H9 (cell line): ENCODE data around the gene PROCA1. TPM values are rescaled to one million over a fixed set of nuclear protein-coding genes. Genes with fewer than 3 reads are reported as not detected.

Experiments
- DNase-seq: peaks from one replicate; pipeline ENCODE4 v3.0.0-alpha.2; 2017
- H2AFZ ChIP-seq: one replicate; pipeline ENCODE4 v1.6.1; 2013; ENCODE audit warnings: mild to moderate bottlenecking, low read length, control low read depth, moderate library complexity
- H2AK5ac ChIP-seq: 2 replicates; pipeline ENCODE4 v1.6.1; 2013; ENCODE audit warnings: low read length, control low read depth, mixed read lengths; ENCODE audit not compliant: insufficient read length
- H2BK120ac ChIP-seq: one replicate; pipeline ENCODE4 v1.6.1; 2013; ENCODE audit warnings: low read depth, mild to moderate bottlenecking, low read length, control low read depth, inconsistent platforms; ENCODE audit not compliant: poor library complexity, severe bottlenecking
- H2BK12ac ChIP-seq: 2 replicates; pipeline ENCODE4 v1.6.1; 2013; ENCODE audit warnings: low read length, control low read depth, mixed read lengths, low read depth; ENCODE audit not compliant: insufficient read length
- H2BK15ac ChIP-seq: 2 replicates; pipeline ENCODE4 v1.6.1; 2013; ENCODE audit warnings: low read depth, low read length, control low read depth
- H2BK20ac ChIP-seq: one replicate; pipeline ENCODE4 v1.6.1; 2013; ENCODE audit warnings: low read depth, mild to moderate bottlenecking, low read length, control low read depth, inconsistent platforms; ENCODE audit not compliant: poor library complexity, severe bottlenecking
- H2BK5ac ChIP-seq: 2 replicates; pipeline ENCODE4 v1.6.1; 2013; ENCODE audit warnings: low read length, control low read depth, mixed read lengths; ENCODE audit not compliant: insufficient read length
- H3K14ac ChIP-seq: 2 replicates; pipeline ENCODE4 v1.6.1; 2013; ENCODE audit warnings: low read length, control low read depth; ENCODE audit not compliant: insufficient read depth
- H3K18ac ChIP-seq: 2 replicates; pipeline ENCODE4 v1.6.1; 2013; ENCODE audit warnings: low read depth, mild to moderate bottlenecking, mixed read lengths, low read length, control low read depth; ENCODE audit not compliant: insufficient read length
- H3K23ac ChIP-seq: 2 replicates; pipeline ENCODE4 v1.6.1; 2013; ENCODE audit warnings: low read length, control low read depth, mixed read lengths, low read depth; ENCODE audit not compliant: insufficient read length
- H3K23me2 ChIP-seq: 2 replicates; pipeline ENCODE4 v1.6.1; 2013; ENCODE audit warnings: low read depth, mild to moderate bottlenecking, mixed read lengths, low read length, control low read depth; ENCODE audit not compliant: insufficient read length, poor library complexity, severe bottlenecking
- H3K27ac ChIP-seq: 2 replicates; pipeline ENCODE4 v1.5.1; 2013; ENCODE audit warnings: low read length, control low read depth, mixed read lengths, low read depth; ENCODE audit not compliant: insufficient read length
- H3K27me3 ChIP-seq: 2 replicates; pipeline ENCODE4 v1.6.1; 2013; ENCODE audit warnings: low read length, control low read depth, inconsistent platforms; ENCODE audit not compliant: insufficient read depth
- H3K4ac ChIP-seq: 2 replicates; pipeline ENCODE4 v1.6.1; 2013; ENCODE audit warnings: low read depth, mild to moderate bottlenecking, control low read depth, inconsistent platforms, low read length, moderate library complexity
- H3K4me1 ChIP-seq: 2 replicates; pipeline ENCODE4 v1.6.1; 2013; ENCODE audit warnings: low read length, control low read depth, inconsistent platforms; ENCODE audit not compliant: insufficient read depth
- H3K4me2 ChIP-seq: 2 replicates; pipeline ENCODE4 v1.6.1; 2013; ENCODE audit warnings: low read length, control low read depth, mixed read lengths; ENCODE audit not compliant: insufficient read length, insufficient read depth
- H3K56ac ChIP-seq: 2 replicates; pipeline ENCODE4 v1.6.1; 2013; ENCODE audit warnings: low read depth, mild to moderate bottlenecking, mixed read lengths, low read length, control low read depth; ENCODE audit not compliant: insufficient read length
- H3K79me1 ChIP-seq: 2 replicates; pipeline ENCODE4 v1.6.1; 2013; ENCODE audit warnings: low read depth, mild to moderate bottlenecking, moderate library complexity, low read length, control low read depth, inconsistent platforms; ENCODE audit not compliant: insufficient read depth, poor library complexity, severe bottlenecking
- H3K79me2 ChIP-seq: 2 replicates; pipeline ENCODE4 v1.6.1; 2013; ENCODE audit warnings: low read length, control low read depth, inconsistent platforms; ENCODE audit not compliant: insufficient read depth
- H3K9ac ChIP-seq: 2 replicates; pipeline ENCODE4 v1.6.1; 2013; ENCODE audit warnings: low read length, control low read depth, mixed read lengths; ENCODE audit not compliant: insufficient read length; ENCODE audit errors: extremely low read depth
- H3K9me3 ChIP-seq: one replicate; pipeline ENCODE4 v1.6.1; 2013; ENCODE audit warnings: low read depth, low read length, inconsistent platforms; ENCODE audit not compliant: control insufficient read depth
- H3T11ph ChIP-seq: one replicate; pipeline ENCODE4 v1.6.1; 2013; ENCODE audit warnings: mild to moderate bottlenecking, low read length, control low read depth, inconsistent platforms
- H4K20me1 ChIP-seq: one replicate; pipeline ENCODE4 v1.6.1; 2013; ENCODE audit not compliant: control insufficient read depth, insufficient read length, insufficient read depth
- H4K5ac ChIP-seq: 2 replicates; pipeline ENCODE4 v1.6.1; 2013; ENCODE audit warnings: low read depth, mild to moderate bottlenecking, mixed read lengths, low read length, control low read depth; ENCODE audit not compliant: insufficient read length
- H4K8ac ChIP-seq: replicated peaks from 2 replicates; pipeline ENCODE4 v1.6.1; 2013; ENCODE audit warnings: low read length, control low read depth, mixed read lengths, low read depth; ENCODE audit not compliant: insufficient read length
- H4K91ac ChIP-seq: 2 replicates; pipeline ENCODE4 v1.6.1; 2013; ENCODE audit warnings: low read depth, mild to moderate bottlenecking, moderate library complexity, mixed read lengths, low read length, control low read depth; ENCODE audit not compliant: insufficient read length
- H3K27ac Mint-ChIP-seq, 3 experiments: 2 replicates in 2 of 3; 3 replicates in 1 of 3; pipeline ENCODE4 v1.8.0; 2020 to 2021; ENCODE audit warnings: mixed read lengths in 3 of 3, mild to moderate bottlenecking in 1 of 3, moderate library complexity in 1 of 3
- H3K27me3 Mint-ChIP-seq: 2 replicates; pipeline ENCODE4 v1.8.0; 2021; ENCODE audit warnings: low read depth, mild to moderate bottlenecking, moderate library complexity, mixed read lengths
- H3K36me3 Mint-ChIP-seq, 3 experiments: 2 replicates in 2 of 3; 3 replicates in 1 of 3; pipeline ENCODE4 v1.8.0; 2020 to 2021; ENCODE audit warnings: low read depth in 3 of 3, mixed read lengths in 3 of 3; ENCODE audit not compliant: insufficient read depth in 1 of 3
- H3K4me1 Mint-ChIP-seq, 2 experiments: 2 replicates each; pipeline ENCODE4 v1.8.0; 2020; ENCODE audit warnings: mixed read lengths in 2 of 2
- H3K4me3 Mint-ChIP-seq, 2 experiments: 2 replicates in 1 of 2; 3 replicates in 1 of 2; pipeline ENCODE4 v1.8.0; 2020 to 2021; ENCODE audit warnings: mild to moderate bottlenecking in 2 of 2, mixed read lengths in 2 of 2, moderate library complexity in 1 of 2
- H3K9me3 Mint-ChIP-seq, 2 experiments: 2 replicates in 1 of 2; 3 replicates in 1 of 2; pipeline ENCODE4 v1.8.0; 2020; ENCODE audit warnings: mild to moderate bottlenecking in 2 of 2, mixed read lengths in 2 of 2, moderate library complexity in 1 of 2
- WGBS: extraction: QIAGEN DNeasy Blood & Tissue Kit; methylation state at CpG from one replicate; pipeline ENCODE4 v1.1.7; 2013; ENCODE audit warnings: missing lambda C conversion rate, low lambda C conversion rate, mixed read lengths; ENCODE audit not compliant: insufficient read length; ENCODE audit errors: extremely low coverage; 5-methylcytosine and 5-hydroxymethylcytosine counted together
- total RNA-seq: library from RNA; stranded (reverse); gene quantifications from 2 replicates; pipeline ENCODE4 v1.2.1, GENCODE V29; 2021
- TF ChIP-seq, protein P1 (sequence below): fragments of 200-600 bp; sonication (generic); conservative IDR thresholded peaks from 3 replicates; pipeline ENCODE4 v1.8.0; 2021; ENCODE audit warnings: antibody characterized with exemption, mild to moderate bottlenecking

Gene PROCA1
- total RNA-seq, 1 experiment from 2014 or later: 15.0 TPM

DNA sequence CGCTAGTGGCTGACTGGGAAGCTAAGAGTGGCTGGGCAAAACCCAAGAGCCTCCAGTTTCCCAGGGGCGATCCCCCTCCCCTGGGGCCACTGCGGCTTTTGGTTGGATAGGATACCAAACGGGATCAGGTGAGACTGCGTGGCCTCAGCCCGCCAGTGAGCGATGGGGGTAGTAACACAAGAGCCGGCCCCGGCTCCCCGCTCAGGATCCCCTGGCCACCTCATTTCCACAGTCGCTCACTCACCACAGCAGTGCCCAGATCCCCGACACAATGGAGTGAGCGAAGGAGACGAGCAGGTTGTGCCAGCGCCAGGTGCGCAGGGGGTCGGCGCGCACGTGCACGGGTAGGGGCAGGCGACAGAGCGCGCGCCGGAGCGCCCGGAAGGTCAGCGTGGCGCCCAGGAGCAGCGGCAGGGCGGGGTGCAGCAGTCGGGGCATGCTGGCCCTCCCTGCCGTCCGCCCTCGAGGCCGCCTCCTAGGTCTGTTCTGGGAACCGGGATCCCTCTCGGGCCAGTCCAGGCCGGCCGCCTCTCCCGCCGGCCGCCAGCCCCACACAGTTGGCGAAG lies 14.1 kb upstream of the PROCA1 start:
- Mint-ChIP-seq H3K27me3 (no peaks in the 10 kb centered on the region; the same call in 1 of the 2 replicates), H3K27ac (peak overlapping the region; percentile 95 to 100 (median 99)), H3K9me3 (no peaks in the 10 kb centered on the region; a peak in 2 of 5 replicates), H3K4me3 (peak overlapping the region; percentile 95 to 96), H3K36me3 (peaks cover 35 to 46% (median 39%) of the 10 kb centered on the region in 3 experiments; a peak in 6 of 7 replicates), H3K4me1 (peaks cover 34 to 49% of the 10 kb centered on the region in 2 experiments)
- no CpG with 5 or more reads among the region's 45 CpGs for WGBS
- Histone ChIP-seq H3K9ac (peak overlapping the region; percentile 92), H3K56ac (no peak overlapping the region), H2BK15ac (no peak overlapping the region), H2AFZ (no peak overlapping the region), H3K27ac (peak overlapping the region; percentile 29), H3K4me2 (peak overlapping the region; percentile 79), H3K14ac (peak overlapping the region; percentile 93), H2BK120ac (no peak overlapping the region), H4K8ac (no peak overlapping the region), H3T11ph (no peak overlapping the region), H3K79me2 (peaks cover 8% of the 10 kb centered on the region; the same call in 1 of the 2 replicates), H2BK20ac (no peak overlapping the region), H2BK5ac (peak overlapping the region; percentile 71), H2AK5ac (no peak overlapping the region), H3K27me3 (no peaks in the 10 kb centered on the region), H4K20me1 (no peaks in the 10 kb centered on the region), H3K4me1 (0 out of 2 replicates have a peak, but pooled peaks cover 7% of the 10 kb centered on the region), H3K23ac (no peak overlapping the region), H3K4ac (no peak overlapping the region), H4K91ac (no peak overlapping the region), H2BK12ac (peak overlapping the region; percentile 26), H3K18ac (peak overlapping the region; percentile 94), H3K9me3 (no peaks in the 10 kb centered on the region), H4K5ac (peak overlapping the region; percentile 27), H3K79me1 (peaks cover 3% of the 10 kb centered on the region), H3K23me2 (peaks cover 20% of the 10 kb centered on the region)
- peak; percentile 95 for DNase-seq
- TF ChIP-seq, protein P1, sequence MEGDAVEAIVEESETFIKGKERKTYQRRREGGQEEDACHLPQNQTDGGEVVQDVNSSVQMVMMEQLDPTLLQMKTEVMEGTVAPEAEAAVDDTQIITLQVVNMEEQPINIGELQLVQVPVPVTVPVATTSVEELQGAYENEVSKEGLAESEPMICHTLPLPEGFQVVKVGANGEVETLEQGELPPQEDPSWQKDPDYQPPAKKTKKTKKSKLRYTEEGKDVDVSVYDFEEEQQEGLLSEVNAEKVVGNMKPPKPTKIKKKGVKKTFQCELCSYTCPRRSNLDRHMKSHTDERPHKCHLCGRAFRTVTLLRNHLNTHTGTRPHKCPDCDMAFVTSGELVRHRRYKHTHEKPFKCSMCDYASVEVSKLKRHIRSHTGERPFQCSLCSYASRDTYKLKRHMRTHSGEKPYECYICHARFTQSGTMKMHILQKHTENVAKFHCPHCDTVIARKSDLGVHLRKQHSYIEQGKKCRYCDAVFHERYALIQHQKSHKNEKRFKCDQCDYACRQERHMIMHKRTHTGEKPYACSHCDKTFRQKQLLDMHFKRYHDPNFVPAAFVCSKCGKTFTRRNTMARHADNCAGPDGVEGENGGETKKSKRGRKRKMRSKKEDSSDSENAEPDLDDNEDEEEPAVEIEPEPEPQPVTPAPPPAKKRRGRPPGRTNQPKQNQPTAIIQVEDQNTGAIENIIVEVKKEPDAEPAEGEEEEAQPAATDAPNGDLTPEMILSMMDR: no peak
